Mesothelial cell of epicardium (in vitro differentiated cells): ENCODE data around the gene ADARB2. TPM values are rescaled to one million over a fixed set of nuclear protein-coding genes. Genes with fewer than 3 reads are reported as not detected.

Source experiments
- DNase-seq, 2 experiments: peaks; one replicate each; pipeline ENCODE4 v3.0.0; 2021; ENCODE audit warnings: low spot score in 2 of 2; ENCODE audit not compliant: unreplicated experiment in 2 of 2
- H3K27ac Mint-ChIP-seq: 2 replicates; pipeline ENCODE4 v1.8.0; 2021; ENCODE audit warnings: mixed read lengths
- H3K27me3 Mint-ChIP-seq: 2 replicates; pipeline ENCODE4 v1.8.0; 2021; ENCODE audit warnings: low read depth, mixed read lengths
- H3K36me3 Mint-ChIP-seq: 2 replicates; pipeline ENCODE4 v1.8.0; 2021; ENCODE audit warnings: mixed read lengths
- H3K4me1 Mint-ChIP-seq: 2 replicates; pipeline ENCODE4 v1.8.0; 2021; ENCODE audit warnings: mixed read lengths
- H3K4me3 Mint-ChIP-seq: 2 replicates; pipeline ENCODE4 v1.8.0; 2021; ENCODE audit warnings: mild to moderate bottlenecking, moderate library complexity, mixed read lengths
- H3K9me3 Mint-ChIP-seq: 2 replicates; pipeline ENCODE4 v1.8.0; 2021; ENCODE audit warnings: mixed read lengths
- total RNA-seq: library from RNA; stranded (reverse); gene quantifications from 3 replicates; pipeline ENCODE4 v1.2.1, GENCODE V29; 2021
- TF ChIP-seq, protein P1 (sequence below): fragments of 200-600 bp; sonication (generic); IDR thresholded peaks from one replicate; pipeline ENCODE4 v1.5.0; 2021; ENCODE audit warnings: antibody characterized with exemption; ENCODE audit not compliant: unreplicated experiment

The ADARB2 gene
- total RNA-seq, 1 donor from 2014 or later: 0.38 TPM

- no peaks in the 10 kb centered on the region for H3K36me3 Mint-ChIP-seq
- H3K27ac Mint-ChIP-seq: no peak overlapping the region
- TF ChIP-seq, protein P1, sequence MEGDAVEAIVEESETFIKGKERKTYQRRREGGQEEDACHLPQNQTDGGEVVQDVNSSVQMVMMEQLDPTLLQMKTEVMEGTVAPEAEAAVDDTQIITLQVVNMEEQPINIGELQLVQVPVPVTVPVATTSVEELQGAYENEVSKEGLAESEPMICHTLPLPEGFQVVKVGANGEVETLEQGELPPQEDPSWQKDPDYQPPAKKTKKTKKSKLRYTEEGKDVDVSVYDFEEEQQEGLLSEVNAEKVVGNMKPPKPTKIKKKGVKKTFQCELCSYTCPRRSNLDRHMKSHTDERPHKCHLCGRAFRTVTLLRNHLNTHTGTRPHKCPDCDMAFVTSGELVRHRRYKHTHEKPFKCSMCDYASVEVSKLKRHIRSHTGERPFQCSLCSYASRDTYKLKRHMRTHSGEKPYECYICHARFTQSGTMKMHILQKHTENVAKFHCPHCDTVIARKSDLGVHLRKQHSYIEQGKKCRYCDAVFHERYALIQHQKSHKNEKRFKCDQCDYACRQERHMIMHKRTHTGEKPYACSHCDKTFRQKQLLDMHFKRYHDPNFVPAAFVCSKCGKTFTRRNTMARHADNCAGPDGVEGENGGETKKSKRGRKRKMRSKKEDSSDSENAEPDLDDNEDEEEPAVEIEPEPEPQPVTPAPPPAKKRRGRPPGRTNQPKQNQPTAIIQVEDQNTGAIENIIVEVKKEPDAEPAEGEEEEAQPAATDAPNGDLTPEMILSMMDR: no peak
- H3K27me3 Mint-ChIP-seq: peaks cover 11% of the 10 kb centered on the region
- DNase-seq: no peak
- no peaks in the 10 kb centered on the region for H3K4me1 Mint-ChIP-seq
- peaks cover 10% of the 10 kb centered on the region for H3K9me3 Mint-ChIP-seq
- H3K4me3 Mint-ChIP-seq: no peak overlapping the region
These were observed 74.1 kb downstream of the ADARB2 start for GRCh38 chr10:1663226-1663625.

DNA sequence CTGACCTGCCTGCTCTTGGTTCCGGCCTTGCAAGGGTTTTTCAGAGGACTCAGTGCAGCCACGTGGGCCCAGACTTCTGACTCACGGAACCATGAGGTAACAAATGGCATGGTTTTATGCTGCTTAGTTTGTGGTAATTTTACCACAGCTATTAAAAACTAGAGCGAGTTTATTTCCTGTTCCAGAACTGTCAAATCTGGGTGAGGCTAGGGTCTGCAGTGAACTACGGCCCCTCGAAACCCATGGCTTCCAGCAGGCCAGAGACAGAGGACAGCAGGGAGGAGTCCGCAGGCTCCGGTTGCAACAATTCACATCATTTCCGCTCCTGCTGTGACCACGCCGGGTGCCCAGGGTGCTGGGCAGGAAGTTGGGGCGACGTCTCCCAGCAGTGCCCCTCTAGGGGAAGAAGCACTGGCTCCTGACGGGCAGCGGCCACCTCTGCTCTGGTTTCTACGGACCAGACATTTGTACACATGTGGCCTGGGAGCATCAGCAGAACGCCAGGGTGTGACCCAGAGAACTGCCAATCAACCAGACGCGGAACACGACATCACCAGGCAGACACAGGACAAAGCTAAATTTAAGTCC, 74.8 kb downstream of the ADARB2 start:
- Mint-ChIP-seq H3K27ac (no peak overlapping the region), H3K27me3 (peaks cover 18% of the 10 kb centered on the region), H3K36me3 (no peaks in the 10 kb centered on the region), H3K4me3 (no peak overlapping the region), H3K9me3 (peaks cover 10% of the 10 kb centered on the region), H3K4me1 (no peaks in the 10 kb centered on the region)
- DNase-seq: no peak
- TF ChIP-seq, protein P1: no peak

DNA sequence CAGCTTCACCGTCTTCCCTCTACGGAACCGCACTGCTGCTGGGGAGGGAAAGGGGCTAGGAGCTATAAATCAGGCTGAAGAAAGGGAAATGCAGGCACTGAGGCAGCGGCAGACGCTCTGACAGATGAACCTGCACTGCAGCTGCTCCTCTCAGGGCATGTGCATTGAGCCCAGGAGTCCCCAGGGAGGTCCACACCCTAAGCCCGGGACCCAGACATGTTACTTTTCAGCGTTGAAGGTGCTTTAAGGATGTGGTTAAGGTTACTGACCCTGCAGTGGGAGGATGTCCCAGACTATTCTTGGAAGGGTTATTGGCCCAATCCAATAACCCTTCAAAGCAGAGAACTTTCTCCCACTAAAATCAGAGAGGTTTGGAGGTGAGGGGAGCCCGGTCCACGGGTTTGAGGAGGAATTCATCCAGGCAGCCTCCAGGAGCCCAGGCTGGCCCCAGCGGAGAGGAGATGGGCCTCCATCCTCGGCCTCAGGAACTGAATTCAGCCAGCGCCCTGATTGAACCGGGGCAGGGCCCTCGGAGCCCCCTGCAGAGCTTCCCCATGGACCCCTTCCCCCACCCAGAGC, 75.4 kb downstream of the ADARB2 start:
- DNase-seq: no peak
- Mint-ChIP-seq H3K27me3 (peaks cover 19% of the 10 kb centered on the region), H3K27ac (no peak overlapping the region), H3K9me3 (peaks cover 10% of the 10 kb centered on the region), H3K4me1 (peaks cover 1% of the 10 kb centered on the region), H3K36me3 (no peaks in the 10 kb centered on the region), H3K4me3 (no peak overlapping the region)
- TF ChIP-seq, protein P1: no peak

- Mint-ChIP-seq H3K27me3 (peaks cover 19% of the 10 kb centered on the region), H3K27ac (no peak overlapping the region), H3K4me1 (peaks cover 3% of the 10 kb centered on the region), H3K9me3 (peaks cover 10% of the 10 kb centered on the region), H3K36me3 (no peaks in the 10 kb centered on the region), H3K4me3 (no peak overlapping the region)
- TF ChIP-seq, protein P1: no peak
- DNase-seq: no peak
These were observed 75.9 kb downstream of the ADARB2 start for GRCh38 chr10:1661416-1661815.

GRCh38 chr10:1660815-1661214, 76.5 kb downstream of the ADARB2 start:
- Mint-ChIP-seq H3K4me3 (no peak overlapping the region), H3K27me3 (peaks cover 18% of the 10 kb centered on the region), H3K4me1 (peaks cover 3% of the 10 kb centered on the region), H3K36me3 (no peaks in the 10 kb centered on the region), H3K27ac (no peak overlapping the region), H3K9me3 (peaks cover 10% of the 10 kb centered on the region)
- DNase-seq: no peak
- TF ChIP-seq, protein P1: no peak

DNA sequence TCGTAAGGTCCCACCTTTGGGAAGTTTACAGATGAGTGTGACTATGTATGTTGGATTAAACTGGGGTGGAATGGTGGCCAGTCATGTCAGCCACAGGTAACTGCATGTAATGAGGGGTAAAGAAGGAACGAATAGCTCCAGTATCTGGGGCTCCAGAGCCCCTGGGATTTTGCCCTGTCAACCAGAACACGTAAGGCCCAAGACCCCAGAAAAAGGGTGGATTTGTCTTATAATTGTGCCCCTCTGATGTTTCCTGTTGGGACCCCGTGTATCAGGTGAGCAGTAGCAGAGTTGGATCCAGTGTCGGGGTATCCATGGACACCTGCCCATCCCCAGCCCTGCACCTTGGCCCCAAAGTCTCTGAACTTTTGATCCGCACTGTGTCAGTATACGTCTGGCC, 76.9 kb downstream of the ADARB2 start:
- H3K9me3 Mint-ChIP-seq: peaks cover 10% of the 10 kb centered on the region
- H3K4me3 Mint-ChIP-seq: no peak overlapping the region
- DNase-seq: no peak

More for the DNA sequence above, 76.9 kb downstream of the ADARB2 start:
- peaks cover 3% of the 10 kb centered on the region for H3K4me1 Mint-ChIP-seq
- no peaks in the 10 kb centered on the region for H3K36me3 Mint-ChIP-seq
- no peak overlapping the region for H3K27ac Mint-ChIP-seq
- TF ChIP-seq, protein P1: no peak
- H3K27me3 Mint-ChIP-seq: peaks cover 18% of the 10 kb centered on the region
